Heart left ventricle (tissue), 13 donors: Measurements from ENCODE around the gene PRSS16.

Experiments
- CTCF ChIP-seq, 12 donors: fragments of 200-600 bp; sonication (generic) in 4 of 12; IDR thresholded peaks; one replicate each; pipeline versions ENCODE4 v1.5.0 to v1.8.0; 2018 to 2022; ENCODE audit warnings: antibody characterized with exemption in 12 of 12, mild to moderate bottlenecking in 5 of 12
- POLR2A ChIP-seq, 2 donors: fragments of 450-650 bp; IDR thresholded peaks; one replicate each; pipeline ENCODE4 v1.6.1; 2017; ENCODE audit warnings: antibody characterized with exemption in 2 of 2, mild to moderate bottlenecking in 2 of 2, moderate library complexity in 2 of 2
- donor health status: ischemic (EF 13 %, LVEDD 7.1; RV severe dilation, severe dysfunction).
- donor health status: DM: no; HTN: yes; CAD: no.
- donor health status: DM: no; HTN: no; CAD: no.
- donor health status: ischemic (EF 25% LVEDD 6.9; RV normal size, moderate dysfunction).
- donor health status: ischemic (EF 25% LVEDD 5.7; RV mildly dilated, moderate dysfunction).
- donor health status: ischemic (EF 35%, LVEDD 5.7; RV mildly dilated, moderate dysfunction).
- donor health status: nonischemic (EF 11% LVEDD 7.7; RV severe dilation, severe dysfunction).
- donor health status: DM: yes; HTN: yes; CAD: no.
- donor health status: PGD.
- donor health status: ischemic (EF 29% LVEDD 5.4; RV normal size, mild dysfunction).
- donor health status: nonischemic (EF 23%, LVEDD 6.1; RV moderate dilation, normal function).

GRCh38 chr6:27239258-27239657, 8.2 kb upstream of the PRSS16 start:
- TF ChIP-seq POLR2A (IDR thresholded peaks at IDR 0.05) (no peak), CTCF (IDR thresholded peaks at IDR 0.05) (no peak)
